Parathyroid adenoma (tissue), 2 donors: ENCODE data around the gene SRSF5.

Experiments used
- H2AFZ ChIP-seq: fragments of 300-600 bp; sonication (generic); one replicate; pipeline ENCODE4 v1.7.0; 2017; ENCODE audit warnings: antibody characterized with exemption, mild to moderate bottlenecking
- H3K27ac ChIP-seq: fragments of 300-600 bp; sonication (generic); one replicate; pipeline ENCODE4 v1.7.0; 2017
- H3K27me3 ChIP-seq: fragments of 300-600 bp; sonication (generic); one replicate; pipeline ENCODE4 v1.7.0; 2017; ENCODE audit warnings: low read length; ENCODE audit not compliant: control insufficient read depth, insufficient read depth
- H3K36me3 ChIP-seq: fragments of 300-600 bp; sonication (generic); one replicate; pipeline ENCODE4 v1.7.0; 2017; ENCODE audit warnings: low read length; ENCODE audit not compliant: control insufficient read depth, insufficient read depth
- H3K4me1 ChIP-seq: fragments of 300-600 bp; sonication (generic); one replicate; pipeline ENCODE4 v1.7.0; 2017; ENCODE audit warnings: control low read depth
- H3K4me2 ChIP-seq: fragments of 300-600 bp; sonication (generic); one replicate; pipeline ENCODE4 v1.7.0; 2017; ENCODE audit warnings: low read length
- H3K4me3 ChIP-seq: fragments of 300-600 bp; sonication (generic); one replicate; pipeline ENCODE4 v1.7.0; 2017; ENCODE audit warnings: low read depth, low read length
- H3K79me2 ChIP-seq: fragments of 300-600 bp; sonication (generic); one replicate; pipeline ENCODE4 v1.7.0; 2017; ENCODE audit warnings: control low read depth
- H3K9ac ChIP-seq: fragments of 300-600 bp; sonication (generic); one replicate; pipeline ENCODE4 v1.7.0; 2017; ENCODE audit warnings: mild to moderate bottlenecking
- H3K9me3 ChIP-seq: fragments of 300-600 bp; sonication (generic); one replicate; pipeline ENCODE4 v1.7.0; 2017; ENCODE audit warnings: low read length; ENCODE audit not compliant: control insufficient read depth
- CTCF ChIP-seq: fragments of 300-600 bp; sonication (generic); IDR thresholded peaks from one replicate; pipeline ENCODE4 v1.7.0; 2017; ENCODE audit warnings: antibody characterized with exemption, mild to moderate bottlenecking
- donor health status: primary hyperparathyroidism.

SRSF5 gene

GRCh38 chr14:69786603-69787002, 19.7 kb downstream of the SRSF5 start:
- H3K9ac ChIP-seq = no peak overlapping the region
- no peak overlapping the region for H3K4me2 ChIP-seq
- H3K9me3 ChIP-seq = no peaks in the 10 kb centered on the region
- H3K79me2 ChIP-seq = no peaks in the 10 kb centered on the region
- no peaks in the 10 kb centered on the region for H3K4me1 ChIP-seq
- H2AFZ ChIP-seq = no peak overlapping the region
- TF ChIP-seq CTCF = no peak
- H3K27ac ChIP-seq = no peak overlapping the region
- no peaks in the 10 kb centered on the region for H3K36me3 ChIP-seq
- H3K4me3 ChIP-seq = no peak overlapping the region
- H3K27me3 ChIP-seq = no peaks in the 10 kb centered on the region

- Histone ChIP-seq H3K4me3 (no peak overlapping the region), H3K9me3 (no peaks in the 10 kb centered on the region), H3K4me1 (no peaks in the 10 kb centered on the region), H2AFZ (no peak overlapping the region), H3K9ac (no peak overlapping the region), H3K4me2 (no peak overlapping the region), H3K36me3 (no peaks in the 10 kb centered on the region), H3K79me2 (no peaks in the 10 kb centered on the region), H3K27ac (no peak overlapping the region), H3K27me3 (no peaks in the 10 kb centered on the region)
- TF ChIP-seq CTCF = no peak
These were observed 22.2 kb downstream of the SRSF5 start for GRCh38 chr14:69789118-69789640.

- Histone ChIP-seq H3K79me2 (no peaks in the 10 kb centered on the region), H3K4me1 (no peaks in the 10 kb centered on the region), H3K9ac (no peak overlapping the region), H3K9me3 (no peaks in the 10 kb centered on the region), H3K27me3 (no peaks in the 10 kb centered on the region), H3K27ac (no peak overlapping the region), H3K36me3 (no peaks in the 10 kb centered on the region), H3K4me2 (no peak overlapping the region), H2AFZ (no peak overlapping the region), H3K4me3 (no peak overlapping the region)
- TF ChIP-seq CTCF = no peak
These were observed 26.0 kb downstream of the SRSF5 start for GRCh38 chr14:69792887-69793421.

- H3K27me3 ChIP-seq = no peaks in the 10 kb centered on the region
- no peak overlapping the region for H2AFZ ChIP-seq
- no peaks in the 10 kb centered on the region for H3K79me2 ChIP-seq
- H3K9me3 ChIP-seq = no peaks in the 10 kb centered on the region
- no peak overlapping the region for H3K4me3 ChIP-seq
- no peak for TF ChIP-seq CTCF
- no peak overlapping the region for H3K9ac ChIP-seq
- no peaks in the 10 kb centered on the region for H3K4me1 ChIP-seq
- H3K4me2 ChIP-seq = no peak overlapping the region
- no peaks in the 10 kb centered on the region for H3K36me3 ChIP-seq
- H3K27ac ChIP-seq = no peak overlapping the region
These were observed 27.8 kb downstream of the SRSF5 start for GRCh38 chr14:69794791-69795190.

- Histone ChIP-seq H2AFZ (no peak overlapping the region), H3K4me1 (no peaks in the 10 kb centered on the region), H3K27me3 (no peaks in the 10 kb centered on the region), H3K27ac (no peak overlapping the region), H3K79me2 (no peaks in the 10 kb centered on the region), H3K4me2 (no peak overlapping the region), H3K9ac (no peak overlapping the region), H3K4me3 (no peak overlapping the region), H3K9me3 (no peaks in the 10 kb centered on the region), H3K36me3 (no peaks in the 10 kb centered on the region)
- TF ChIP-seq CTCF = no peak
These were observed 28.7 kb downstream of the SRSF5 start for GRCh38 chr14:69795691-69796090.
